Astrocyte (in vitro differentiated cells and primary cell): Measurements from ENCODE around the gene FBXO46. TPM values are rescaled to one million over a fixed set of nuclear protein-coding genes. Genes with fewer than 3 reads are reported as not detected.

Experiments
- DNase-seq: peaks from one replicate; pipeline ENCODE4 v3.0.0-alpha.2; 2010; ENCODE audit warnings: low read depth
- FAIRE-seq: peaks from 2 replicates; lab custom pipeline; 2011; peaks lifted over from hg19 to GRCh38; lab: Jason Lieb, UNC
- H2AFZ ChIP-seq: 2 replicates; pipeline ENCODE4 v1.6.0; 2012; ENCODE audit warnings: low read depth, low read length, inconsistent platforms
- H3K27ac ChIP-seq: 2 replicates; pipeline ENCODE4 v1.5.1; 2011; ENCODE audit warnings: low read depth, low read length, inconsistent platforms
- H3K27me3 ChIP-seq: 2 replicates; pipeline ENCODE4 v1.6.0; 2011; ENCODE audit warnings: low read length, inconsistent platforms; ENCODE audit not compliant: insufficient read depth
- H3K36me3 ChIP-seq: 2 replicates; pipeline ENCODE4 v1.5.1; 2011; ENCODE audit warnings: low read length, inconsistent platforms; ENCODE audit not compliant: insufficient read depth
- H3K4me1 ChIP-seq: 2 replicates; pipeline ENCODE4 v1.5.1; 2011; ENCODE audit warnings: low read length, inconsistent platforms; ENCODE audit not compliant: insufficient read depth
- H3K4me2 ChIP-seq: 2 replicates; pipeline ENCODE4 v1.6.0; 2012; ENCODE audit warnings: low read length, inconsistent platforms
- H3K4me3 ChIP-seq: 2 replicates; pipeline ENCODE4 v1.5.1; 2011; ENCODE audit warnings: low read depth, mild to moderate bottlenecking, low read length, inconsistent platforms; ENCODE audit not compliant: insufficient read depth
- H3K79me2 ChIP-seq: 2 replicates; pipeline ENCODE4 v1.6.0; 2012; ENCODE audit warnings: mild to moderate bottlenecking, low read length, inconsistent platforms; ENCODE audit not compliant: insufficient read depth
- H3K9ac ChIP-seq: 2 replicates; pipeline ENCODE4 v1.6.0; 2012; ENCODE audit warnings: mild to moderate bottlenecking, low read length, inconsistent platforms
- H3K9me3 ChIP-seq: 2 replicates; pipeline ENCODE4 v1.5.1; 2012; ENCODE audit warnings: low read depth, mild to moderate bottlenecking, low read length, inconsistent platforms; ENCODE audit not compliant: insufficient read depth
- H4K20me1 ChIP-seq: 2 replicates; pipeline ENCODE4 v1.6.0; 2012; ENCODE audit warnings: low read length, inconsistent platforms; ENCODE audit not compliant: insufficient read depth
- H3K27ac Mint-ChIP-seq: one replicate; pipeline ENCODE4 v1.8.0; 2021; ENCODE audit warnings: mild to moderate bottlenecking, mixed read lengths; ENCODE audit not compliant: unreplicated experiment
- H3K27me3 Mint-ChIP-seq: one replicate; pipeline ENCODE4 v1.8.0; 2021; ENCODE audit warnings: low read depth, mixed read lengths; ENCODE audit not compliant: unreplicated experiment
- H3K36me3 Mint-ChIP-seq: one replicate; pipeline ENCODE4 v1.8.0; 2021; ENCODE audit warnings: low read depth, mixed read lengths; ENCODE audit not compliant: unreplicated experiment
- H3K4me1 Mint-ChIP-seq: one replicate; pipeline ENCODE4 v1.8.0; 2021; ENCODE audit warnings: low read depth, mixed read lengths; ENCODE audit not compliant: unreplicated experiment
- H3K4me3 Mint-ChIP-seq: one replicate; pipeline ENCODE4 v1.8.0; 2021; ENCODE audit warnings: mild to moderate bottlenecking, moderate library complexity, mixed read lengths; ENCODE audit not compliant: unreplicated experiment
- H3K9me3 Mint-ChIP-seq: one replicate; pipeline ENCODE4 v1.8.0; 2021; ENCODE audit warnings: mild to moderate bottlenecking, mixed read lengths; ENCODE audit not compliant: unreplicated experiment
- CTCF ChIP-seq: IDR thresholded peaks from 2 replicates; pipeline ENCODE4 v1.5.1; 2011; ENCODE audit warnings: low read depth, mild to moderate bottlenecking, inconsistent platforms, low read length, moderate library complexity; ENCODE audit not compliant: insufficient read depth
- EZH2 ChIP-seq: IDR thresholded peaks from 2 replicates; pipeline ENCODE4 v1.6.1; 2012; ENCODE audit warnings: mild to moderate bottlenecking, low read length, inconsistent platforms; ENCODE audit not compliant: insufficient read depth
- total RNA-seq: library from RNA; stranded (reverse); gene quantifications from 2 replicates; pipeline ENCODE4 v1.2.1, GENCODE V29; 2021

Gene FBXO46
- total RNA-seq, 1 donor from 2014 or later: 21.1 TPM

GRCh38 chr19:45716359-45717130 is 14.2 kb downstream of the FBXO46 start:
- Mint-ChIP-seq H3K4me1 (peaks cover 26% of the 10 kb centered on the region), H3K27me3 (no peaks in the 10 kb centered on the region), H3K27ac (peak overlapping the region; percentile 96), H3K36me3 (peaks cover 11% of the 10 kb centered on the region), H3K4me3 (peak overlapping the region; percentile 93), H3K9me3 (no peaks in the 10 kb centered on the region)
- Histone ChIP-seq H3K9ac (peak overlapping the region; percentile 86), H4K20me1 (no peaks in the 10 kb centered on the region), H3K4me3 (peak overlapping the region; percentile 88), H3K4me2 (peak overlapping the region; percentile 98), H3K27me3 (no peaks in the 10 kb centered on the region), H3K27ac (peak overlapping the region; percentile 67), H2AFZ (peak overlapping the region; percentile 44), H3K36me3 (peaks cover 7% of the 10 kb centered on the region), H3K79me2 (peaks cover 84% of the 10 kb centered on the region), H3K4me1 (peaks cover 19% of the 10 kb centered on the region), H3K9me3 (no peaks in the 10 kb centered on the region)
- no peak for TF ChIP-seq CTCF
- TF ChIP-seq EZH2: no peak
- no peak for FAIRE-seq
- DNase-seq: no peak

- Histone ChIP-seq H3K4me2 (no peak overlapping the region), H3K4me1 (peaks cover 19% of the 10 kb centered on the region), H3K4me3 (no peak overlapping the region), H4K20me1 (peaks cover 12% of the 10 kb centered on the region), H3K79me2 (peaks cover 82% of the 10 kb centered on the region), H2AFZ (no peak overlapping the region), H3K9ac (no peak overlapping the region), H3K27me3 (no peaks in the 10 kb centered on the region), H3K27ac (no peak overlapping the region), H3K36me3 (peaks cover 7% of the 10 kb centered on the region), H3K9me3 (no peaks in the 10 kb centered on the region)
- H3K36me3 Mint-ChIP-seq: peaks cover 14% of the 10 kb centered on the region
- TF ChIP-seq CTCF: no peak
- no peak for TF ChIP-seq EZH2
- DNase-seq (no peak), FAIRE-seq (no peak)
- H3K4me3 Mint-ChIP-seq: peak overlapping the region; percentile 35
- H3K4me1 Mint-ChIP-seq: peaks cover 26% of the 10 kb centered on the region
- no peaks in the 10 kb centered on the region for H3K27me3 Mint-ChIP-seq
- H3K9me3 Mint-ChIP-seq: no peaks in the 10 kb centered on the region
- H3K27ac Mint-ChIP-seq: no peak overlapping the region
Measured at GRCh38 chr19:45715139-45715538, 15.6 kb downstream of the FBXO46 start.

GRCh38 chr19:45713141-45713540 is 17.6 kb downstream of the FBXO46 start:
- H3K27me3 Mint-ChIP-seq: no peaks in the 10 kb centered on the region
- peaks cover 10% of the 10 kb centered on the region for H3K36me3 Mint-ChIP-seq
- no peaks in the 10 kb centered on the region for H3K27me3 ChIP-seq
- H3K4me3 ChIP-seq: no peak overlapping the region
- peaks cover 12% of the 10 kb centered on the region for H4K20me1 ChIP-seq
- H3K27ac ChIP-seq: no peak overlapping the region
- H3K79me2 ChIP-seq: peaks cover 63% of the 10 kb centered on the region
- no peak for TF ChIP-seq CTCF
- H3K4me1 Mint-ChIP-seq: peaks cover 20% of the 10 kb centered on the region
- H3K4me1 ChIP-seq: peaks cover 17% of the 10 kb centered on the region
- no peaks in the 10 kb centered on the region for H3K9me3 ChIP-seq
- H2AFZ ChIP-seq: no peak overlapping the region
- DNase-seq (no peak), FAIRE-seq (no peak)
- no peaks in the 10 kb centered on the region for H3K36me3 ChIP-seq
- no peak overlapping the region for H3K27ac Mint-ChIP-seq
- no peak overlapping the region for H3K9ac ChIP-seq
- H3K4me2 ChIP-seq: no peak overlapping the region
- H3K9me3 Mint-ChIP-seq: no peaks in the 10 kb centered on the region
- H3K4me3 Mint-ChIP-seq: no peak overlapping the region
